Esophagus muscularis mucosa (tissue), 3 donors: ENCODE results near the gene GNAS-AS1.

Source experiments
- POLR2A ChIP-seq: fragments of 450-650 bp; IDR thresholded peaks from one replicate; pipeline ENCODE4 v1.6.1; 2017; ENCODE audit warnings: antibody characterized with exemption, moderate library complexity, mild to moderate bottlenecking, low read depth
- POLR2AphosphoS5 ChIP-seq, 2 donors: sonication (generic); formaldehyde crosslinking; IDR thresholded peaks; one replicate each; pipeline ENCODE4 v1.6.1; 2017; ENCODE audit warnings: antibody characterized with exemption in 2 of 2
- TF ChIP-seq, protein P1 (sequence below), 3 experiments: fragments of 200-600 bp in 2 of 3; fragments of 450-650 bp in 1 of 3; sonication (generic) in 2 of 3; IDR thresholded peaks; one replicate each; pipeline ENCODE4 v1.5.1; 2017 to 2019; ENCODE audit warnings: antibody characterized with exemption in 3 of 3, mild to moderate bottlenecking in 2 of 3, moderate library complexity in 1 of 3

DNA sequence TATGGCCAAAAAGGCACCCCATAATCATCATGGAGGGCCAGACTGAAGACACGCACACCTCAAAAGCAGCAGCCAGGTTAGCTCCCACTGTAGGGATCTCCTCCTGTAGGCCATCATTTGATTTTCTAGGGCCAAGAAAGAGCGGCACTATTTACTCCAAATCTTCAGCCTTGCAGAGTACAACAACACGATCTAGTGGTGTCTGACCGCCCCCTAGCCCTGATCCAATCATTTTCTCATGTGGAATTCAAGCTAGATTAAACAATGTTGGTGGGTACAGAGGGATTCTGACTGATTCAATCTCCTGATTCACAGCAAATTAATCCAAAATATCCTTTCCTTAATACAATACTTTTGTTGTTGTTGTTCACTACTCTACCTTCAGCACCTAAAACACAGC lies 12.5 kb downstream of the GNAS-AS1 start:
- TF ChIP-seq, protein P1, sequence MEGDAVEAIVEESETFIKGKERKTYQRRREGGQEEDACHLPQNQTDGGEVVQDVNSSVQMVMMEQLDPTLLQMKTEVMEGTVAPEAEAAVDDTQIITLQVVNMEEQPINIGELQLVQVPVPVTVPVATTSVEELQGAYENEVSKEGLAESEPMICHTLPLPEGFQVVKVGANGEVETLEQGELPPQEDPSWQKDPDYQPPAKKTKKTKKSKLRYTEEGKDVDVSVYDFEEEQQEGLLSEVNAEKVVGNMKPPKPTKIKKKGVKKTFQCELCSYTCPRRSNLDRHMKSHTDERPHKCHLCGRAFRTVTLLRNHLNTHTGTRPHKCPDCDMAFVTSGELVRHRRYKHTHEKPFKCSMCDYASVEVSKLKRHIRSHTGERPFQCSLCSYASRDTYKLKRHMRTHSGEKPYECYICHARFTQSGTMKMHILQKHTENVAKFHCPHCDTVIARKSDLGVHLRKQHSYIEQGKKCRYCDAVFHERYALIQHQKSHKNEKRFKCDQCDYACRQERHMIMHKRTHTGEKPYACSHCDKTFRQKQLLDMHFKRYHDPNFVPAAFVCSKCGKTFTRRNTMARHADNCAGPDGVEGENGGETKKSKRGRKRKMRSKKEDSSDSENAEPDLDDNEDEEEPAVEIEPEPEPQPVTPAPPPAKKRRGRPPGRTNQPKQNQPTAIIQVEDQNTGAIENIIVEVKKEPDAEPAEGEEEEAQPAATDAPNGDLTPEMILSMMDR (IDR thresholded peaks at IDR 0.05): no peak
- TF ChIP-seq POLR2AphosphoS5 (IDR thresholded peaks at IDR 0.05) (no peak), POLR2A (no peak)
